ENCODE results near the gene TSEN15. TPM values are rescaled to one million over a fixed set of nuclear protein-coding genes. Genes with fewer than 3 reads are reported as not detected.

Gene TSEN15
- total RNA-seq, 1 experiment from 2014 or later = 31.1 TPM

DNA sequence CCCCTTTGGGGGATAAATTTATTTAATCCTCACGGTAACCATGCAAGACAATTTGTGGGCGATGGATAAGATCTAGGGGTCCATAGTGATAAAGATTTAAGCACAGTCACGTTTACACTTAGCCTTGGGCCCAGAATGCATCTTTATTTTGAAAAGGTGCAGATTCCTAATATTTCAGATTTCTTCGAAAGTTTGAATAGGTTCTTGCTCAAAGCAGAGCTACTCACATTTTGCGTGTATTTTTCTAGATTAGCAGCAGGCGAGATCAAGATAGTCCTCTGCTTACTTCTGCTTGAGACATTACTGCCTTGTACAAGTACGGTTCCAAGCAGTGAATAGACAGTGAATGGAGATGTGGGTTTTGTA is 647 bp downstream of the TSEN15 start:
- TF ChIP-seq CBX3 (IDR thresholded peaks at IDR 0.05; ENCODE audit: low read depth) (no peak), SRF (IDR thresholded peaks at IDR 0.05; ENCODE audit: low read depth) (no peak), POLR2AphosphoS5 (IDR thresholded peaks at IDR 0.05; ENCODE audit: low read depth, low read length) (no peak), FOSL1 (IDR thresholded peaks at IDR 0.05; ENCODE audit: low read depth) (no peak), SP1 (IDR thresholded peaks at IDR 0.05; ENCODE audit: low read depth) (no peak), CEBPB (IDR thresholded peaks at IDR 0.05; ENCODE audit: low read depth) (no peak), SIN3A (IDR thresholded peaks at IDR 0.05; ENCODE audit: low read depth) (no peak)
- TF ChIP-seq, protein P1, sequence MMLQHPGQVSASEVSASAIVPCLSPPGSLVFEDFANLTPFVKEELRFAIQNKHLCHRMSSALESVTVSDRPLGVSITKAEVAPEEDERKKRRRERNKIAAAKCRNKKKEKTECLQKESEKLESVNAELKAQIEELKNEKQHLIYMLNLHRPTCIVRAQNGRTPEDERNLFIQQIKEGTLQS (IDR thresholded peaks at IDR 0.05) = no peak
- TF ChIP-seq, protein P2, sequence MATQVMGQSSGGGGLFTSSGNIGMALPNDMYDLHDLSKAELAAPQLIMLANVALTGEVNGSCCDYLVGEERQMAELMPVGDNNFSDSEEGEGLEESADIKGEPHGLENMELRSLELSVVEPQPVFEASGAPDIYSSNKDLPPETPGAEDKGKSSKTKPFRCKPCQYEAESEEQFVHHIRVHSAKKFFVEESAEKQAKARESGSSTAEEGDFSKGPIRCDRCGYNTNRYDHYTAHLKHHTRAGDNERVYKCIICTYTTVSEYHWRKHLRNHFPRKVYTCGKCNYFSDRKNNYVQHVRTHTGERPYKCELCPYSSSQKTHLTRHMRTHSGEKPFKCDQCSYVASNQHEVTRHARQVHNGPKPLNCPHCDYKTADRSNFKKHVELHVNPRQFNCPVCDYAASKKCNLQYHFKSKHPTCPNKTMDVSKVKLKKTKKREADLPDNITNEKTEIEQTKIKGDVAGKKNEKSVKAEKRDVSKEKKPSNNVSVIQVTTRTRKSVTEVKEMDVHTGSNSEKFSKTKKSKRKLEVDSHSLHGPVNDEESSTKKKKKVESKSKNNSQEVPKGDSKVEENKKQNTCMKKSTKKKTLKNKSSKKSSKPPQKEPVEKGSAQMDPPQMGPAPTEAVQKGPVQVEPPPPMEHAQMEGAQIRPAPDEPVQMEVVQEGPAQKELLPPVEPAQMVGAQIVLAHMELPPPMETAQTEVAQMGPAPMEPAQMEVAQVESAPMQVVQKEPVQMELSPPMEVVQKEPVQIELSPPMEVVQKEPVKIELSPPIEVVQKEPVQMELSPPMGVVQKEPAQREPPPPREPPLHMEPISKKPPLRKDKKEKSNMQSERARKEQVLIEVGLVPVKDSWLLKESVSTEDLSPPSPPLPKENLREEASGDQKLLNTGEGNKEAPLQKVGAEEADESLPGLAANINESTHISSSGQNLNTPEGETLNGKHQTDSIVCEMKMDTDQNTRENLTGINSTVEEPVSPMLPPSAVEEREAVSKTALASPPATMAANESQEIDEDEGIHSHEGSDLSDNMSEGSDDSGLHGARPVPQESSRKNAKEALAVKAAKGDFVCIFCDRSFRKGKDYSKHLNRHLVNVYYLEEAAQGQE (IDR thresholded peaks at IDR 0.05; ENCODE audit: low read depth) = no peak
- TF ChIP-seq, protein P3, sequence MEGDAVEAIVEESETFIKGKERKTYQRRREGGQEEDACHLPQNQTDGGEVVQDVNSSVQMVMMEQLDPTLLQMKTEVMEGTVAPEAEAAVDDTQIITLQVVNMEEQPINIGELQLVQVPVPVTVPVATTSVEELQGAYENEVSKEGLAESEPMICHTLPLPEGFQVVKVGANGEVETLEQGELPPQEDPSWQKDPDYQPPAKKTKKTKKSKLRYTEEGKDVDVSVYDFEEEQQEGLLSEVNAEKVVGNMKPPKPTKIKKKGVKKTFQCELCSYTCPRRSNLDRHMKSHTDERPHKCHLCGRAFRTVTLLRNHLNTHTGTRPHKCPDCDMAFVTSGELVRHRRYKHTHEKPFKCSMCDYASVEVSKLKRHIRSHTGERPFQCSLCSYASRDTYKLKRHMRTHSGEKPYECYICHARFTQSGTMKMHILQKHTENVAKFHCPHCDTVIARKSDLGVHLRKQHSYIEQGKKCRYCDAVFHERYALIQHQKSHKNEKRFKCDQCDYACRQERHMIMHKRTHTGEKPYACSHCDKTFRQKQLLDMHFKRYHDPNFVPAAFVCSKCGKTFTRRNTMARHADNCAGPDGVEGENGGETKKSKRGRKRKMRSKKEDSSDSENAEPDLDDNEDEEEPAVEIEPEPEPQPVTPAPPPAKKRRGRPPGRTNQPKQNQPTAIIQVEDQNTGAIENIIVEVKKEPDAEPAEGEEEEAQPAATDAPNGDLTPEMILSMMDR (IDR thresholded peaks at IDR 0.05 in 2 of 3, conservative IDR thresholded peaks at IDR 0.05 in 1 of 3; ENCODE audit: borderline replicate concordance in 1 of 3, insufficient read depth in 1 of 3, low read depth in 2 of 3, low read length in 2 of 3) = no peak
- H3K9ac ChIP-seq (ENCODE audit: low read length) = peak overlapping the region; percentile 77
- ChIA-PET CTCF (no interaction called here), POLR2A (no interaction called here), RAD21 (ENCODE audit: low non-redundant PET in 1 of 2, low total read pairs in 2 of 2, uncharacterized antibody in 2 of 2, unreplicated experiment in 2 of 2) (no interaction called here)
- 0 out of 2 replicates have a peak, but pooled peaks cover 3% of the 10 kb centered on the region for H3K9me2 ChIP-seq (ENCODE audit: insufficient read depth)
- intact Hi-C loops (cut with micrococcal nuclease) = loop anchor here (5.0 kb wide), 1 partner anchor 865 kb away; the partner anchor contains the start of gene LAMC2
- H3K27ac ChIP-seq (ENCODE audit: low read depth, low read length) = peak overlapping the region; percentile 86
- no peaks in the 10 kb centered on the region for H4K20me1 ChIP-seq (ENCODE audit: insufficient read depth)
- 0 out of 4 replicates have a peak, but pooled peaks cover 0 to 5% of the 10 kb centered on the region in 2 experiments for H3K36me3 ChIP-seq (ENCODE audit: control insufficient read depth in 1 of 2, insufficient read depth in 2 of 2, low read length in 2 of 2)
- H3K4me3 ChIP-seq (replicated peaks in 1 of 2; ENCODE audit: low read depth in 1 of 2, low read length in 2 of 2) = peak overlapping the region; percentile 76 to 81
- H3K4me2 ChIP-seq (ENCODE audit: low read length) = peak overlapping the region; percentile 93
- ATAC-seq = no peak
- peak overlapping the region; percentile 26 for H2AFZ ChIP-seq (ENCODE audit: low read depth, low read length, poor library complexity, severe bottlenecking)
- H3K27me3 ChIP-seq (ENCODE audit: insufficient read depth, low read length) = no peaks in the 10 kb centered on the region; the same call in 1 of the 2 replicates
- H3K79me2 ChIP-seq (ENCODE audit: insufficient read depth, low read length) = peaks cover 23% of the 10 kb centered on the region
- DNase-seq (ENCODE audit: low read depth, low spot score) = no peak
- H3K4me1 ChIP-seq (ENCODE audit: control insufficient read depth in 1 of 2, insufficient read depth in 2 of 2, low read length in 2 of 2) = peaks cover 2 to 30% of the 10 kb centered on the region in 2 experiments; a peak in 3 of 4 replicates
- no TSS peak for BruUV-seq (replicated peaks)
- H3K9me3 ChIP-seq (ENCODE audit: control insufficient read depth in 1 of 2, insufficient read depth in 1 of 2, low read depth in 1 of 2, low read length in 2 of 2) = no peaks in the 10 kb centered on the region
